Smooth muscle cell (in vitro differentiated cells): Measurements from ENCODE around the gene SPEN. TPM values are rescaled to one million over a fixed set of nuclear protein-coding genes. Genes with fewer than 3 reads are reported as not detected.

Experiments used
- DNase-seq: peaks from one replicate; lab custom pipeline; 2025; ENCODE audit not compliant: unreplicated experiment; lab: John Stamatoyannopoulos, UW
- H2AFZ ChIP-seq: fragments of 200-600 bp; sonication (generic); 2 replicates; pipeline ENCODE4 v1.6.0; 2016; ENCODE audit warnings: antibody characterized with exemption, low read depth, mild to moderate bottlenecking
- H3F3A ChIP-seq: fragments of 200-600 bp; sonication (generic); 2 replicates; pipeline ENCODE4 v1.6.0; 2017; ENCODE audit warnings: antibody characterized with exemption, low read depth
- H3K27ac ChIP-seq: fragments of 200-600 bp; sonication (generic); 2 replicates; pipeline ENCODE4 v1.5.1; 2016; ENCODE audit warnings: low read depth, mild to moderate bottlenecking
- H3K27me3 ChIP-seq: fragments of 200-600 bp; sonication (generic); 2 replicates; pipeline ENCODE4 v1.6.1; 2016; ENCODE audit warnings: low read depth, mild to moderate bottlenecking
- H3K36me3 ChIP-seq: fragments of 200-600 bp; sonication (generic); 2 replicates; pipeline ENCODE4 v1.5.1; 2016; ENCODE audit warnings: low read depth
- H3K4me1 ChIP-seq: fragments of 200-600 bp; sonication (generic); 2 replicates; pipeline ENCODE4 v1.5.1; 2016; ENCODE audit warnings: low read depth
- H3K4me2 ChIP-seq: fragments of 200-600 bp; sonication (generic); 2 replicates; pipeline ENCODE4 v1.6.0; 2016; ENCODE audit warnings: mild to moderate bottlenecking
- H3K4me3 ChIP-seq: fragments of 200-600 bp; sonication (generic); 2 replicates; pipeline ENCODE4 v1.5.1; 2016; ENCODE audit warnings: mild to moderate bottlenecking
- H3K79me2 ChIP-seq: fragments of 200-600 bp; sonication (generic); 2 replicates; pipeline ENCODE4 v1.6.0; 2016; ENCODE audit warnings: low read depth, mild to moderate bottlenecking
- H3K9ac ChIP-seq: fragments of 200-600 bp; sonication (generic); 2 replicates; pipeline ENCODE4 v1.6.0; 2016; ENCODE audit warnings: low read depth
- H3K9me3 ChIP-seq: fragments of 200-600 bp; sonication (generic); replicated peaks from 2 replicates; pipeline ENCODE4 v1.5.1; 2016; ENCODE audit warnings: low read depth
- H4K20me1 ChIP-seq: fragments of 200-600 bp; sonication (generic); 2 replicates; pipeline ENCODE4 v1.6.0; 2016; ENCODE audit warnings: low read depth
- WGBS: methylation state at CpG from one replicate; pipeline ENCODE4 v1.1.7; 2016; ENCODE audit warnings: low lambda C conversion rate; 5-methylcytosine and 5-hydroxymethylcytosine counted together
- polyA plus RNA-seq: library from polyadenylated mRNA; unstranded; fragments of >200 nt; fragmentation: Nextera tagmentation; extraction: Ambion mirVana; gene quantifications from 2 replicates; pipeline ENCODE4 v1.2.1, GENCODE V29; 2016
- total RNA-seq: library from RNA; depleted of rRNA; stranded (reverse); fragments of >200 nt; gene quantifications from 2 replicates; pipeline ENCODE4 v1.2.3, GENCODE V29; 2014
- TF ChIP-seq, protein P1 (sequence below): fragments of 200-600 bp; sonication (generic); IDR thresholded peaks from 2 replicates; pipeline ENCODE4 v1.5.1; 2017; ENCODE audit warnings: borderline replicate concordance, mild to moderate bottlenecking, antibody characterized with exemption; ENCODE audit not compliant: insufficient read depth, poor library complexity, severe bottlenecking

Gene SPEN
- total and polyA plus RNA-seq, 2 experiments from 2014 or later, result 10.6 to 28.7 TPM

DNA sequence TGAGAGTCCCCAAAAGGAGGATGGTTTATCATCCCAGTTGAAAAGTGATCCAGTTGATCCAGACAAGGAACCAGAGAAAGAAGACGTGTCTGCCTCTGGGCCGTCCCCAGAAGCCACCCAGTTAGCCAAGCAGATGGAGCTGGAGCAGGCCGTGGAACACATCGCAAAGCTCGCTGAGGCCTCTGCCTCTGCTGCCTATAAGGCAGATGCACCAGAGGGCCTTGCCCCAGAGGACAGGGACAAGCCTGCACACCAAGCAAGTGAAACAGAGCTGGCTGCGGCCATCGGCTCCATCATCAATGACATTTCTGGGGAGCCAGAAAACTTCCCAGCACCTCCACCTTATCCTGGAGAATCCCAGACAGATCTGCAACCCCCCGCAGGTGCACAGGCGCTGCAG lies 85.1 kb downstream of the SPEN start:
- no peaks in the 10 kb centered on the region for H3K27me3 ChIP-seq
- TF ChIP-seq, protein P1, sequence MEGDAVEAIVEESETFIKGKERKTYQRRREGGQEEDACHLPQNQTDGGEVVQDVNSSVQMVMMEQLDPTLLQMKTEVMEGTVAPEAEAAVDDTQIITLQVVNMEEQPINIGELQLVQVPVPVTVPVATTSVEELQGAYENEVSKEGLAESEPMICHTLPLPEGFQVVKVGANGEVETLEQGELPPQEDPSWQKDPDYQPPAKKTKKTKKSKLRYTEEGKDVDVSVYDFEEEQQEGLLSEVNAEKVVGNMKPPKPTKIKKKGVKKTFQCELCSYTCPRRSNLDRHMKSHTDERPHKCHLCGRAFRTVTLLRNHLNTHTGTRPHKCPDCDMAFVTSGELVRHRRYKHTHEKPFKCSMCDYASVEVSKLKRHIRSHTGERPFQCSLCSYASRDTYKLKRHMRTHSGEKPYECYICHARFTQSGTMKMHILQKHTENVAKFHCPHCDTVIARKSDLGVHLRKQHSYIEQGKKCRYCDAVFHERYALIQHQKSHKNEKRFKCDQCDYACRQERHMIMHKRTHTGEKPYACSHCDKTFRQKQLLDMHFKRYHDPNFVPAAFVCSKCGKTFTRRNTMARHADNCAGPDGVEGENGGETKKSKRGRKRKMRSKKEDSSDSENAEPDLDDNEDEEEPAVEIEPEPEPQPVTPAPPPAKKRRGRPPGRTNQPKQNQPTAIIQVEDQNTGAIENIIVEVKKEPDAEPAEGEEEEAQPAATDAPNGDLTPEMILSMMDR, result no peak
- H3K9me3 ChIP-seq, result no peaks in the 10 kb centered on the region
- H3K36me3 ChIP-seq, result peaks cover 12% of the 10 kb centered on the region
- no peaks in the 10 kb centered on the region for H3K4me1 ChIP-seq
- no peak overlapping the region for H3K9ac ChIP-seq
- H2AFZ ChIP-seq, result no peak overlapping the region
- DNase-seq, result no peak
- no peak overlapping the region for H3K27ac ChIP-seq
- no peak overlapping the region for H3K4me2 ChIP-seq
- WGBS, result 96% methylated on average over 9 of the region's 9 CpGs
- no peak overlapping the region for H3K4me3 ChIP-seq
- no peaks in the 10 kb centered on the region for H4K20me1 ChIP-seq
- no peaks in the 10 kb centered on the region for H3K79me2 ChIP-seq
- H3F3A ChIP-seq, result no peaks in the 10 kb centered on the region

DNA sequence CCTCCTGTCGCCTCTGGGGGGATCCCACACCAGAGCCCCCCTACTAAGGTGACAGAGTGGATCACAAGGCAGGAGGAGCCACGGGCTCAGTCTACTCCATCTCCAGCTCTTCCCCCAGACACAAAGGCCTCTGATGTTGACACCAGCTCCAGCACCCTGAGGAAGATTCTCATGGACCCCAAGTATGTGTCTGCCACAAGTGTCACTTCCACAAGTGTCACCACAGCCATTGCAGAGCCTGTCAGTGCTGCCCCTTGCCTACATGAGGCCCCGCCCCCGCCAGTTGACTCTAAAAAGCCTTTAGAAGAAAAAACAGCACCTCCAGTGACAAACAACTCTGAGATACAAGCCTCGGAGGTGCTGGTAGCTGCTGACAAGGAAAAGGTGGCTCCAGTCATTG lies 86.2 kb downstream of the SPEN start:
- DNase-seq, result no peak
- Histone ChIP-seq H3K9me3 (no peaks in the 10 kb centered on the region), H3K27me3 (no peaks in the 10 kb centered on the region), H3K9ac (no peak overlapping the region), H2AFZ (no peak overlapping the region), H4K20me1 (no peaks in the 10 kb centered on the region), H3K27ac (no peak overlapping the region), H3K36me3 (peaks cover 8% of the 10 kb centered on the region), H3K79me2 (no peaks in the 10 kb centered on the region), H3F3A (peaks cover 4% of the 10 kb centered on the region), H3K4me1 (no peaks in the 10 kb centered on the region), H3K4me3 (no peak overlapping the region), H3K4me2 (no peak overlapping the region)
- TF ChIP-seq, protein P1, result no peak
- WGBS, result 97% methylated on average over 5 of the region's 5 CpGs

DNA sequence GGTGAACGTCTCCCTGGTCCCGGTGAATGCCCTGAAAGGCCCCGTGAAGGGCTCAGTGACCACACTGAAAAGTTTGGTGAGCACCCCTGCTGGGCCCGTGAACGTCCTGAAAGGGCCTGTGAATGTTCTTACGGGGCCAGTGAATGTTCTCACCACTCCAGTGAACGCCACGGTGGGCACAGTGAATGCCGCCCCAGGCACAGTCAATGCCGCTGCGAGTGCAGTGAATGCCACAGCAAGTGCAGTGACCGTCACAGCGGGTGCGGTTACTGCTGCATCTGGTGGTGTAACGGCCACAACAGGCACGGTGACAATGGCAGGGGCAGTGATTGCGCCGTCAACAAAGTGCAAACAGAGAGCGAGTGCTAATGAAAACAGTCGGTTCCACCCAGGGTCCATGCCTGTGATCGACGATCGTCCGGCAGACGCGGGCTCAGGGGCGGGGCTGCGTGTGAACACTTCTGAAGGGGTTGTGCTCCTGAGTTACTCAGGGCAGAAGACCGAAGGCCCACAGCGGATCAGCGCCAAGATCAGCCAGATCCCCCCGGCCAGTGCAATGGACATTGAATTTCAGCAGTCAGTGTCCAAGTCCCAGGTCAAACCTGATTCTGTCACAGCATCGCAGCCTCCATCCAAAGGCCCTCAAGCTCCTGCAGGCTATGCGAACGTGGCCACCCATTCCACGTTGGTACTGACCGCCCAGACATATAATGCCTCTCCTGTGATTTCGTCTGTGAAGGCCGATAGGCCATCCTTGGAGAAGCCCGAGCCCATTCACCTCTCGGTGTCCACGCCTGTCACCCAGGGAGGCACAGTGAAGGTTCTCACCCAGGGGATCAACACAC lies 86.9 kb downstream of the SPEN start:
- Histone ChIP-seq H3K4me2 (no peak overlapping the region), H3K27ac (no peak overlapping the region), H3K27me3 (no peaks in the 10 kb centered on the region), H3K4me1 (no peaks in the 10 kb centered on the region), H3K9me3 (no peaks in the 10 kb centered on the region), H3K9ac (no peak overlapping the region), H3K36me3 (peaks cover 2% of the 10 kb centered on the region), H3F3A (peaks cover 12% of the 10 kb centered on the region), H4K20me1 (no peaks in the 10 kb centered on the region), H3K4me3 (no peak overlapping the region), H2AFZ (no peak overlapping the region), H3K79me2 (no peaks in the 10 kb centered on the region)
- 94% methylated on average over 42 of the region's 42 CpGs for WGBS
- TF ChIP-seq, protein P1, result no peak
- DNase-seq, result no peak
